Nephron (organoid): Measurements from ENCODE around the gene MRPS18C.

ENCODE experiments used
- H3K27ac Mint-ChIP-seq, 3 experiments: 2 replicates each; pipeline ENCODE4 v1.8.0; 2020; ENCODE audit warnings: mixed read lengths in 3 of 3, mild to moderate bottlenecking in 2 of 3, moderate library complexity in 1 of 3
- H3K27me3 Mint-ChIP-seq: 2 replicates; pipeline ENCODE4 v1.8.0; 2021; ENCODE audit warnings: low read depth, mild to moderate bottlenecking, moderate library complexity, mixed read lengths
- H3K36me3 Mint-ChIP-seq: 2 replicates; pipeline ENCODE4 v1.8.0; 2020; ENCODE audit warnings: low read depth, mixed read lengths
- H3K4me1 Mint-ChIP-seq: 2 replicates; pipeline ENCODE4 v1.8.0; 2020; ENCODE audit warnings: mixed read lengths
- H3K4me3 Mint-ChIP-seq, 3 experiments: 2 replicates each; pipeline ENCODE4 v1.8.0; 2020; ENCODE audit warnings: mild to moderate bottlenecking in 3 of 3, mixed read lengths in 3 of 3, moderate library complexity in 2 of 3
- H3K9me3 Mint-ChIP-seq: 2 replicates; pipeline ENCODE4 v1.8.0; 2020; ENCODE audit warnings: mixed read lengths
- CTCF ChIP-seq, 3 experiments: fragments of 200-600 bp; sonication (generic); IDR thresholded peaks; one replicate each; pipeline ENCODE4 v1.5.0; 2021; ENCODE audit warnings: antibody characterized with exemption in 3 of 3; ENCODE audit not compliant: unreplicated experiment in 3 of 3

MRPS18C gene

GRCh38 chr4:83454686-83455085 lies 1.2 kb upstream of the MRPS18C start:
- Mint-ChIP-seq H3K27me3 (no peaks in the 10 kb centered on the region), H3K36me3 (peaks cover 45% of the 10 kb centered on the region), H3K4me1 (peaks cover 26% of the 10 kb centered on the region), H3K4me3 (peak overlapping the region; percentile 99 to 100 (median 100)), H3K27ac (peak overlapping the region; percentile 99 to 100 (median 100)), H3K9me3 (no peaks in the 10 kb centered on the region)
- TF ChIP-seq CTCF (IDR thresholded peaks at IDR 0.05; ENCODE audit: unreplicated experiment in 3 of 3): no peak

GRCh38 chr4:83456184-83456501 lies 285 bp downstream of the MRPS18C start:
- no peak for TF ChIP-seq CTCF (IDR thresholded peaks at IDR 0.05; ENCODE audit: unreplicated experiment in 3 of 3)
- Mint-ChIP-seq H3K9me3 (no peaks in the 10 kb centered on the region), H3K4me1 (peaks cover 26% of the 10 kb centered on the region), H3K4me3 (peak overlapping the region; percentile 99 to 100 (median 100)), H3K27me3 (no peaks in the 10 kb centered on the region), H3K36me3 (peaks cover 50% of the 10 kb centered on the region), H3K27ac (peak overlapping the region; percentile 99 to 100 (median 100))

- TF ChIP-seq CTCF (IDR thresholded peaks at IDR 0.05; ENCODE audit: unreplicated experiment in 3 of 3): no peak
- H3K36me3 Mint-ChIP-seq: peaks cover 30% of the 10 kb centered on the region
- H3K27me3 Mint-ChIP-seq: no peaks in the 10 kb centered on the region
- H3K9me3 Mint-ChIP-seq: no peaks in the 10 kb centered on the region
- no peak overlapping the region for H3K27ac Mint-ChIP-seq
- H3K4me1 Mint-ChIP-seq: no peaks in the 10 kb centered on the region
- H3K4me3 Mint-ChIP-seq: no peak overlapping the region
Measured at GRCh38 chr4:83473423-83473822, 17.6 kb downstream of the MRPS18C start.

GRCh38 chr4:83473966-83474365 lies 18.1 kb downstream of the MRPS18C start:
- no peak for TF ChIP-seq CTCF (IDR thresholded peaks at IDR 0.05; ENCODE audit: unreplicated experiment in 3 of 3)
- H3K9me3 Mint-ChIP-seq: no peaks in the 10 kb centered on the region
- H3K4me1 Mint-ChIP-seq: no peaks in the 10 kb centered on the region
- H3K4me3 Mint-ChIP-seq: no peak overlapping the region
- no peak overlapping the region for H3K27ac Mint-ChIP-seq
- peaks cover 28% of the 10 kb centered on the region for H3K36me3 Mint-ChIP-seq
- H3K27me3 Mint-ChIP-seq: no peaks in the 10 kb centered on the region

GRCh38 chr4:83484500-83485461 lies 28.9 kb downstream of the MRPS18C start, which contains the start of gene ABRAXAS1:
Gene ABRAXAS1, minus strand, starts transcription at chr4:83485100. Its CDS starts 28 bp downstream, at chr4:83485072.
- Mint-ChIP-seq H3K9me3 (no peaks in the 10 kb centered on the region), H3K4me3 (peak within 1 kb of the TSS; percentile 93 to 98 (median 96)), H3K36me3 (peaks cover 9% of the 10 kb centered on the region), H3K4me1 (peaks cover 14% of the 10 kb centered on the region), H3K27ac (peak within 1 kb of the TSS; percentile 84 to 97 (median 94)), H3K27me3 (no peaks in the 10 kb centered on the region)
- TF ChIP-seq CTCF (IDR thresholded peaks at IDR 0.05; ENCODE audit: unreplicated experiment in 3 of 3): no peak
